Measurements from ENCODE around the gene USH2A.

The USH2A gene

DNA sequence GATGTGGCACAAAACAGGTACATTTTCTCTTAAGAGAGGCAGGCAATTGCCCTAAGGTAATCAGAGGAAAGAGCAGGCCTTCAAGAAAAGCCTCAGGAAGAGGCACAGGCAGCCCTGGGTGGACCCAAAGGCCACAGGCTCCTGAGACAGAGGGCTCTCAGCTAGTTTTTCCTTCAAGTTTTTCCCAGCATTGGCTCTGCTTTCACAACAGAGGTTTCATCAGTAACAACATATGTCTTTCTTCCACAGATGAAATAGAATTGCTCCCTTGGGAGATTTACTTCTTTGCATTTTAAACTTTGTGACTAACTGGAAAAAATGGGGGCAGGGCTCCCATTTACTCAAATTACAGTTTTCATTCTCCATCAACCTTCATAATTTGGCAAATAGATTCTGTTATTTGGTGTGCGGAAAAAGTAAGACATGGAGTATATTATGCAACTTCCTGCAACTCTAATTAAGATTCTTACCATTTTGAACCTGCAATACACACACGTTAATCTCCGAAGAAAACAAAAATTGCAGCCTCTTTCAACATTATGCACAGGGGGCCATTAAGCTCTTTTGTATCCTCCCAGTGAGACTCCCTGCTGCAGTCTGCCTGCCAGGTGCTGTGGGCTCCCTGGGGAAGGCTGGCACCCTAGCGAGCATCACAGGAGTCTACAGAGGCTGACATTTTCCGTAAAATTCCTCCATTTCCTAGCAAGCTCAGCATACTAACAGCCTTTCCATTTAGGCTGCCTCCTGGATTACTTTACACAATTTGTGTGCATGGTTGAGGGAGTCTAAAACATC, 282.3 kb downstream of the USH2A start:
- in situ Hi-C loops (cut with MboI; ENCODE audit: low pct_unique_long_range_greater_than_20kb, low sequenced_read_pairs, unreplicated experiment): no loop called here
- no peak for DNase-seq (ENCODE audit: low spot score)
- TF ChIP-seq, protein P1, sequence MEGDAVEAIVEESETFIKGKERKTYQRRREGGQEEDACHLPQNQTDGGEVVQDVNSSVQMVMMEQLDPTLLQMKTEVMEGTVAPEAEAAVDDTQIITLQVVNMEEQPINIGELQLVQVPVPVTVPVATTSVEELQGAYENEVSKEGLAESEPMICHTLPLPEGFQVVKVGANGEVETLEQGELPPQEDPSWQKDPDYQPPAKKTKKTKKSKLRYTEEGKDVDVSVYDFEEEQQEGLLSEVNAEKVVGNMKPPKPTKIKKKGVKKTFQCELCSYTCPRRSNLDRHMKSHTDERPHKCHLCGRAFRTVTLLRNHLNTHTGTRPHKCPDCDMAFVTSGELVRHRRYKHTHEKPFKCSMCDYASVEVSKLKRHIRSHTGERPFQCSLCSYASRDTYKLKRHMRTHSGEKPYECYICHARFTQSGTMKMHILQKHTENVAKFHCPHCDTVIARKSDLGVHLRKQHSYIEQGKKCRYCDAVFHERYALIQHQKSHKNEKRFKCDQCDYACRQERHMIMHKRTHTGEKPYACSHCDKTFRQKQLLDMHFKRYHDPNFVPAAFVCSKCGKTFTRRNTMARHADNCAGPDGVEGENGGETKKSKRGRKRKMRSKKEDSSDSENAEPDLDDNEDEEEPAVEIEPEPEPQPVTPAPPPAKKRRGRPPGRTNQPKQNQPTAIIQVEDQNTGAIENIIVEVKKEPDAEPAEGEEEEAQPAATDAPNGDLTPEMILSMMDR (IDR thresholded peaks at IDR 0.05; ENCODE audit: extremely low read depth, insufficient read depth, missing control alignments): no peak

GRCh38 chr1:216124192-216124781, 299.0 kb downstream of the USH2A start:
- DNase-seq (ENCODE audit: low spot score): no peak
- TF ChIP-seq, protein P1 (IDR thresholded peaks at IDR 0.05; ENCODE audit: extremely low read depth, insufficient read depth, missing control alignments): no peak
- in situ Hi-C loops (cut with MboI; ENCODE audit: low pct_unique_long_range_greater_than_20kb, low sequenced_read_pairs, unreplicated experiment): no loop called here

DNA sequence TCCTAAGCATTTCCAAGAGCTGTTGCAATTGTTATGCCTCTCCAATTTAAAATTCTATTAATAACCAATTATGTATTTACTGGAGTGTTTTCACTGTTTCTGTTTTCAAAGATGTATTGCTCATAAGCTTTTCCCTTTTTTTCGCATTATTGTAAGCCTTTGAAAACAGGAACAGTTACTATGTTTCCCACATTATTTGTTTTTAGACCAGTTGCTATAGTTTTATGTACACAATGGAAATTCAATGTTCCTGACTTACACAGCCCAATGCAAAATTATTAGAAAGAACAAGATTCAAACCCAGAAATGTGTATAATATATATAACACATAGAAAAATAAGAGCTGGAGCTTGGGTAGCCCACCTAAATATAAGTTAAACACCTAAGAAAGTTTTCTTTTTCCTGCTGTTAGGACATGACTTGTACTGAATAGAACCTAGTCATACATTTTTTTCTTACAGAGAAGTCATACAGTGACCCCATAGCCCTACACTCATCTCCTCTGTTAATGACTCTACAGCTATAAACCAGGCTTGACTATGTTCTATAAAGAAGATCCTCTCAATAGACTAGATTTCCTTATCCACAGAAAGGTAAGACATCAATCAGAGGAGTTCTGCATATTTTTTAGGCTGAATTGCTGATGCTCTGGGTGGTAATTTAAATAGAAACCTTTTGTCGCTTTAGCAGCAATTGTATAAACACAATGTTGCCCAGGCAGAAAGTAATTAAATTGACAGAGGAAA, 299.6 kb downstream of the USH2A start:
- in situ Hi-C loops (cut with MboI; ENCODE audit: low pct_unique_long_range_greater_than_20kb, low sequenced_read_pairs, unreplicated experiment): no loop called here
- DNase-seq (ENCODE audit: low spot score): no peak
- TF ChIP-seq, protein P1 (IDR thresholded peaks at IDR 0.05; ENCODE audit: extremely low read depth, insufficient read depth, missing control alignments): no peak

- TF ChIP-seq, protein P1 (IDR thresholded peaks at IDR 0.05; ENCODE audit: extremely low read depth, insufficient read depth, missing control alignments): peak; percentile 46
- in situ Hi-C loops (cut with MboI; ENCODE audit: low pct_unique_long_range_greater_than_20kb, low sequenced_read_pairs, unreplicated experiment): no loop called here
- peak; percentile 17 for DNase-seq (ENCODE audit: low spot score)
Measured at GRCh38 chr1:216119600-216119999, 303.6 kb downstream of the USH2A start.

GRCh38 chr1:216114180-216114579, 309.1 kb downstream of the USH2A start:
- in situ Hi-C loops (cut with MboI; ENCODE audit: low pct_unique_long_range_greater_than_20kb, low sequenced_read_pairs, unreplicated experiment): no loop called here
- TF ChIP-seq, protein P1 (IDR thresholded peaks at IDR 0.05; ENCODE audit: extremely low read depth, insufficient read depth, missing control alignments): no peak
- no peak for DNase-seq (ENCODE audit: low spot score)

GRCh38 chr1:216113181-216113580, 310.1 kb downstream of the USH2A start:
- DNase-seq (ENCODE audit: low spot score): no peak

More at GRCh38 chr1:216113181-216113580, 310.1 kb downstream of the USH2A start:
- TF ChIP-seq, protein P1 (IDR thresholded peaks at IDR 0.05; ENCODE audit: extremely low read depth, insufficient read depth, missing control alignments): no peak
- in situ Hi-C loops (cut with MboI; ENCODE audit: low pct_unique_long_range_greater_than_20kb, low sequenced_read_pairs, unreplicated experiment): no loop called here
